PFSK-1 (cell line): Measurements from ENCODE around the gene DPY19L3.

ENCODE experiments used
- POLR2AphosphoS5 ChIP-seq: IDR thresholded peaks from 2 replicates; pipeline ENCODE4 v1.6.1; 2012; ENCODE audit warnings: low read depth, mild to moderate bottlenecking, control low read depth, low read length, moderate library complexity
- TF ChIP-seq, protein P1 (sequence below), 2 experiments: IDR thresholded peaks; 2 replicates each; pipeline versions ENCODE4 v1.6.1 to v1.8.0; 2011 to 2012; ENCODE audit warnings: low read depth in 2 of 2, low read length in 2 of 2, control low read depth in 1 of 2, inconsistent platforms in 1 of 2, mild to moderate bottlenecking in 1 of 2, moderate library complexity in 1 of 2; ENCODE audit not compliant: insufficient read depth in 1 of 2

- TF ChIP-seq, protein P1, sequence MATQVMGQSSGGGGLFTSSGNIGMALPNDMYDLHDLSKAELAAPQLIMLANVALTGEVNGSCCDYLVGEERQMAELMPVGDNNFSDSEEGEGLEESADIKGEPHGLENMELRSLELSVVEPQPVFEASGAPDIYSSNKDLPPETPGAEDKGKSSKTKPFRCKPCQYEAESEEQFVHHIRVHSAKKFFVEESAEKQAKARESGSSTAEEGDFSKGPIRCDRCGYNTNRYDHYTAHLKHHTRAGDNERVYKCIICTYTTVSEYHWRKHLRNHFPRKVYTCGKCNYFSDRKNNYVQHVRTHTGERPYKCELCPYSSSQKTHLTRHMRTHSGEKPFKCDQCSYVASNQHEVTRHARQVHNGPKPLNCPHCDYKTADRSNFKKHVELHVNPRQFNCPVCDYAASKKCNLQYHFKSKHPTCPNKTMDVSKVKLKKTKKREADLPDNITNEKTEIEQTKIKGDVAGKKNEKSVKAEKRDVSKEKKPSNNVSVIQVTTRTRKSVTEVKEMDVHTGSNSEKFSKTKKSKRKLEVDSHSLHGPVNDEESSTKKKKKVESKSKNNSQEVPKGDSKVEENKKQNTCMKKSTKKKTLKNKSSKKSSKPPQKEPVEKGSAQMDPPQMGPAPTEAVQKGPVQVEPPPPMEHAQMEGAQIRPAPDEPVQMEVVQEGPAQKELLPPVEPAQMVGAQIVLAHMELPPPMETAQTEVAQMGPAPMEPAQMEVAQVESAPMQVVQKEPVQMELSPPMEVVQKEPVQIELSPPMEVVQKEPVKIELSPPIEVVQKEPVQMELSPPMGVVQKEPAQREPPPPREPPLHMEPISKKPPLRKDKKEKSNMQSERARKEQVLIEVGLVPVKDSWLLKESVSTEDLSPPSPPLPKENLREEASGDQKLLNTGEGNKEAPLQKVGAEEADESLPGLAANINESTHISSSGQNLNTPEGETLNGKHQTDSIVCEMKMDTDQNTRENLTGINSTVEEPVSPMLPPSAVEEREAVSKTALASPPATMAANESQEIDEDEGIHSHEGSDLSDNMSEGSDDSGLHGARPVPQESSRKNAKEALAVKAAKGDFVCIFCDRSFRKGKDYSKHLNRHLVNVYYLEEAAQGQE (IDR thresholded peaks at IDR 0.05; ENCODE audit: insufficient read depth in 1 of 2, low read depth in 2 of 2, low read length in 2 of 2) = no peak
- TF ChIP-seq POLR2AphosphoS5 = no peak
Observed at GRCh38 chr19:32403291-32403995, 2.1 kb upstream of the DPY19L3 start.
